Neural progenitor cell (in vitro differentiated cells): Measurements from ENCODE around the gene TXNDC17.

Experiments
- EZH2 ChIP-seq: fragments of 200-600 bp; sonication (generic); IDR thresholded peaks from 2 replicates; pipeline ENCODE4 v1.6.1; 2017; ENCODE audit warnings: antibody characterized with exemption, mild to moderate bottlenecking, moderate library complexity
- EZH2phosphoT487 ChIP-seq: fragments of 200-600 bp; sonication (generic); IDR thresholded peaks from 2 replicates; pipeline ENCODE4 v1.6.1; 2017; ENCODE audit warnings: antibody characterized with exemption
- TF ChIP-seq, protein P1 (sequence below): fragments of 200-600 bp; sonication (generic); IDR thresholded peaks from 2 replicates; pipeline ENCODE4 v1.5.1; 2017; ENCODE audit warnings: antibody characterized with exemption, mild to moderate bottlenecking

- TF ChIP-seq EZH2 (no peak), EZH2phosphoT487 (no peak)
- TF ChIP-seq, protein P1, sequence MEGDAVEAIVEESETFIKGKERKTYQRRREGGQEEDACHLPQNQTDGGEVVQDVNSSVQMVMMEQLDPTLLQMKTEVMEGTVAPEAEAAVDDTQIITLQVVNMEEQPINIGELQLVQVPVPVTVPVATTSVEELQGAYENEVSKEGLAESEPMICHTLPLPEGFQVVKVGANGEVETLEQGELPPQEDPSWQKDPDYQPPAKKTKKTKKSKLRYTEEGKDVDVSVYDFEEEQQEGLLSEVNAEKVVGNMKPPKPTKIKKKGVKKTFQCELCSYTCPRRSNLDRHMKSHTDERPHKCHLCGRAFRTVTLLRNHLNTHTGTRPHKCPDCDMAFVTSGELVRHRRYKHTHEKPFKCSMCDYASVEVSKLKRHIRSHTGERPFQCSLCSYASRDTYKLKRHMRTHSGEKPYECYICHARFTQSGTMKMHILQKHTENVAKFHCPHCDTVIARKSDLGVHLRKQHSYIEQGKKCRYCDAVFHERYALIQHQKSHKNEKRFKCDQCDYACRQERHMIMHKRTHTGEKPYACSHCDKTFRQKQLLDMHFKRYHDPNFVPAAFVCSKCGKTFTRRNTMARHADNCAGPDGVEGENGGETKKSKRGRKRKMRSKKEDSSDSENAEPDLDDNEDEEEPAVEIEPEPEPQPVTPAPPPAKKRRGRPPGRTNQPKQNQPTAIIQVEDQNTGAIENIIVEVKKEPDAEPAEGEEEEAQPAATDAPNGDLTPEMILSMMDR: no peak
These were observed 37.1 kb downstream of the TXNDC17 start for GRCh38 chr17:6677946-6678345.
